Lung (tissue), 12 donors: ENCODE data around the gene ACER3. TPM values are rescaled to one million over a fixed set of nuclear protein-coding genes. Genes with fewer than 3 reads are reported as not detected.
"Not testable (repeated sequence)": the region's sequence is repeated elsewhere in the genome, so short reads cannot be mapped to it uniquely, and the experiment has no call there.

Experiments
- ATAC-seq: fragments of 200-7000 bp; cut with Tn5 transposase; one replicate; pipeline ENCODE4 v1.9.1; 2020; ENCODE audit warnings: moderate number of reproducible peaks; ENCODE audit not compliant: insufficient read depth, low FRiP score
- DNase-seq, 3 donors: peaks; one replicate each; pipeline ENCODE4 v3.0.0-alpha.2; 2013 to 2017
- H3K27ac ChIP-seq, 2 donors: one replicate each; pipeline ENCODE4 v1.5.1; 2013; ENCODE audit warnings: mild to moderate bottlenecking in 2 of 2, moderate library complexity in 2 of 2, control low read depth in 1 of 2, inconsistent platforms in 1 of 2, low read depth in 1 of 2, low read length in 1 of 2
- H3K27me3 ChIP-seq, 3 donors: one replicate each; pipeline ENCODE4 v1.5.1; 2013; ENCODE audit warnings: low read length in 2 of 3; ENCODE audit not compliant: control insufficient read depth in 3 of 3, insufficient read depth in 3 of 3
- H3K36me3 ChIP-seq, 4 donors: one replicate each; pipeline ENCODE4 v1.5.1; 2013; ENCODE audit warnings: low read length in 4 of 4, mild to moderate bottlenecking in 1 of 4, moderate library complexity in 1 of 4; ENCODE audit not compliant: control insufficient read depth in 4 of 4, insufficient read depth in 4 of 4
- H3K4me1 ChIP-seq, 5 donors: one replicate each; pipeline ENCODE4 v1.5.1; 2013; ENCODE audit warnings: low read length in 5 of 5, mild to moderate bottlenecking in 2 of 5, moderate library complexity in 1 of 5; ENCODE audit not compliant: control insufficient read depth in 5 of 5, insufficient read depth in 5 of 5
- H3K4me3 ChIP-seq: one replicate; pipeline ENCODE4 v1.5.1; 2013; ENCODE audit warnings: mild to moderate bottlenecking, control low read depth, moderate library complexity
- H3K9ac ChIP-seq, 2 donors: one replicate each; pipeline ENCODE4 v1.5.1; 2013; ENCODE audit warnings: low read length in 2 of 2, control low read depth in 1 of 2; ENCODE audit not compliant: insufficient read depth in 1 of 2
- H3K9me3 ChIP-seq, 4 donors: one replicate each; pipeline ENCODE4 v1.5.1; 2013; ENCODE audit warnings: low read length in 3 of 4, mild to moderate bottlenecking in 1 of 4, moderate library complexity in 1 of 4; ENCODE audit not compliant: control insufficient read depth in 4 of 4, insufficient read depth in 3 of 4
- WGBS, 2 donors: extraction: QIAGEN DNeasy Blood & Tissue Kit; methylation state at CpG; one replicate each; pipeline ENCODE4 v1.1.7; 2013; 5-methylcytosine and 5-hydroxymethylcytosine counted together
- polyA plus RNA-seq, 2 donors: library from polyadenylated mRNA; stranded (reverse); fragments of 200-250 nt; gene quantifications; one replicate each; pipeline ENCODE4 v1.2.1, GENCODE V29; 2013
- total RNA-seq, 2 donors: library from RNA; depleted of rRNA in 1 of 2; stranded (reverse); fragments of >200 nt in 1 of 2; gene quantifications; one replicate each; pipeline ENCODE4 v1.2.1, GENCODE V29; 2014 to 2021
- TF ChIP-seq, protein P1 (sequence below): IDR thresholded peaks from 2 replicates; pipeline ENCODE4 v1.5.1; 2012; ENCODE audit warnings: mild to moderate bottlenecking; ENCODE audit errors: control extremely low read depth, extremely low read depth
- donor health status: control.
- donor health status: control.
- donor health status: Bipolar disorder and iron deficiency.
- donor health status: healthy.
- donor health status: DM: yes; HTN: yes; CAD: no.

Gene ACER3
- total and polyA plus RNA-seq, 4 donors: 7.9 to 37.0 (median 12.7) TPM

DNA sequence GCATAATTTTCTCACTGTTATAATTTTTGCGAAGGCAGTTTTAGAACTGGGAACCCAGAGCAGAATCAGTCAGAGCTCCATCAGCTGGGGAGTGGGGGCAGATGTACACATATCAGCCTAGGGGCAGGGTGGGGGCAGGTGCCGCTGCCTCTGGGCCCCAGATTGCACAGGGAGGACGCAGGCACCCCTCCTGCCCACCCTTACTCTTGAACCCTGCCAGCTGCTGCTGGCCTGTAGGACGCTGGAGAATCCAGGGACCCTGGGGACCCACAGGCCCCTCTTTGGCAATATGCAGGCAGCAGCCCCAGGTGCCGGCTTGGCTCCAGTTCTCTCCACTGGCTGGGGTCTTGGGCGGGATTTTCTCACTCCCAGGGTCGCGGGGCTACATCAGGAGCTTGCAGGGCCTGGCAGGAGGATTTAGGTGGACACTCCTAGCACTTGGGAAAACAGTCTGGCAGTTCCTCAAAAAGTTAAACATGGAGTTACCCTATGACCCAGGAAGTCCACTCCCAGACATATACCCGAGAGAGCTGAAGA is 197.3 kb downstream of the ACER3 start:
- DNase-seq: peak in 1 of 3 donors; percentile 5
- no peak for ATAC-seq

DNA sequence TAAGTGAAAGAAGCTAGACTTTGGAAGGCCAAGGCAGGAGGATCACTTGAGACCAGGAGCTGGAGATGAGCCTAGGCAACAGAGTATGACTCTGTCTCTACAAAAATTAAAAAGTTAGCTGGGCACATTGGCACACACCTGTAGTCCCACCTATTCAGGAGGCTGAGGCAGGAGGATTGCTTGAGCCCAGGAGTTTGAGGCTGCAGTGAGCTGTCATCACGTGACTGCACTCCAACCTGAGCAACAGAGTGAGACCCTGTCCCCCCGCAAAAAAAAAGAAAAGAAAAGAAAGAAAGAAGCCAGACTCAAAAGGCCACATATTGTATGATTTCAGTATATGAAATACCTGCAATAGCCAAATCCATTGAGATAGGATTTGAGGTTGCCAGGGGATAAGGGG is 198.2 kb downstream of the ACER3 start:
- no peaks in the 10 kb centered on the region for H3K27me3 ChIP-seq
- DNase-seq (no peak), ATAC-seq (no peak)
- no peak overlapping the region for H3K27ac ChIP-seq
- TF ChIP-seq, protein P1, sequence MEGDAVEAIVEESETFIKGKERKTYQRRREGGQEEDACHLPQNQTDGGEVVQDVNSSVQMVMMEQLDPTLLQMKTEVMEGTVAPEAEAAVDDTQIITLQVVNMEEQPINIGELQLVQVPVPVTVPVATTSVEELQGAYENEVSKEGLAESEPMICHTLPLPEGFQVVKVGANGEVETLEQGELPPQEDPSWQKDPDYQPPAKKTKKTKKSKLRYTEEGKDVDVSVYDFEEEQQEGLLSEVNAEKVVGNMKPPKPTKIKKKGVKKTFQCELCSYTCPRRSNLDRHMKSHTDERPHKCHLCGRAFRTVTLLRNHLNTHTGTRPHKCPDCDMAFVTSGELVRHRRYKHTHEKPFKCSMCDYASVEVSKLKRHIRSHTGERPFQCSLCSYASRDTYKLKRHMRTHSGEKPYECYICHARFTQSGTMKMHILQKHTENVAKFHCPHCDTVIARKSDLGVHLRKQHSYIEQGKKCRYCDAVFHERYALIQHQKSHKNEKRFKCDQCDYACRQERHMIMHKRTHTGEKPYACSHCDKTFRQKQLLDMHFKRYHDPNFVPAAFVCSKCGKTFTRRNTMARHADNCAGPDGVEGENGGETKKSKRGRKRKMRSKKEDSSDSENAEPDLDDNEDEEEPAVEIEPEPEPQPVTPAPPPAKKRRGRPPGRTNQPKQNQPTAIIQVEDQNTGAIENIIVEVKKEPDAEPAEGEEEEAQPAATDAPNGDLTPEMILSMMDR: no peak
- no peaks in the 10 kb centered on the region for H3K4me1 ChIP-seq
- peaks cover 0 to 13% (median 3%) of the 10 kb centered on the region in 4 donors for H3K9me3 ChIP-seq
- WGBS, 2 donors: 86 to 88% methylated on average over 2 of the region's 2 CpGs
- H3K4me3 ChIP-seq: no peak overlapping the region
- H3K36me3 ChIP-seq: no peaks in the 10 kb centered on the region
- no peak overlapping the region for H3K9ac ChIP-seq

More for the DNA sequence above, 197.3 kb downstream of the ACER3 start:
- TF ChIP-seq, protein P1: no peak
- Histone ChIP-seq H3K4me3 (no peak overlapping the region), H3K36me3 (no peaks in the 10 kb centered on the region), H3K27ac (no peak overlapping the region), H3K9ac (no peak overlapping the region), H3K9me3 (peaks cover 0 to 13% (median 3%) of the 10 kb centered on the region in 4 donors), H3K27me3 (no peaks in the 10 kb centered on the region), H3K4me1 (no peaks in the 10 kb centered on the region)
- WGBS, 2 donors: 72 to 76% methylated on average over 9 of the region's 9 CpGs

DNA sequence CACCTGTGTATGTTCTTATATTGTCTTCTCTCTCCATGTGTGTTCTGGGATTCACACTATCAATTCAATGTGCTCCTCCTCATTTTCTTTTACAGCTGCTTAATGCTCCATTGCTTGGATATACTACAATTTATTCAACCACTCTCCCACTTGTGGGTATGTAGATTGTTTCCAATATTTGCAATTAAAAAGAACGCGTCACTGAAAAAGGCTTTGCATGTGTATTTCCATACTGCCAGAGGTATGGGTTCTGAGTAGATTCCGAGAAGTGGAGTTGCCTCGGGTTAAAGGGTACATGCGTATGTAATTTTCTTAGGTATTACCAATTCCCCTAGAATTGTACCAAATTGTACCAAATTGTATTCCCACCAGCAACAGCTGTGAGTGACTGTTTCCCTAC is 199.1 kb downstream of the ACER3 start:
- H3K36me3 ChIP-seq: no peaks in the 10 kb centered on the region
- 89 to 94% methylated on average over 5 of the region's 5 CpGs for WGBS, 2 donors
- no peaks in the 10 kb centered on the region for H3K4me1 ChIP-seq
- H3K9me3 ChIP-seq: peaks cover 0 to 13% (median 3%) of the 10 kb centered on the region in 4 donors
- DNase-seq: no peak
- no peaks in the 10 kb centered on the region for H3K27me3 ChIP-seq
- TF ChIP-seq, protein P1: no peak
- H3K4me3 ChIP-seq: no peak overlapping the region
- no peak overlapping the region for H3K27ac ChIP-seq
- no peak overlapping the region for H3K9ac ChIP-seq
- no peak for ATAC-seq

DNA sequence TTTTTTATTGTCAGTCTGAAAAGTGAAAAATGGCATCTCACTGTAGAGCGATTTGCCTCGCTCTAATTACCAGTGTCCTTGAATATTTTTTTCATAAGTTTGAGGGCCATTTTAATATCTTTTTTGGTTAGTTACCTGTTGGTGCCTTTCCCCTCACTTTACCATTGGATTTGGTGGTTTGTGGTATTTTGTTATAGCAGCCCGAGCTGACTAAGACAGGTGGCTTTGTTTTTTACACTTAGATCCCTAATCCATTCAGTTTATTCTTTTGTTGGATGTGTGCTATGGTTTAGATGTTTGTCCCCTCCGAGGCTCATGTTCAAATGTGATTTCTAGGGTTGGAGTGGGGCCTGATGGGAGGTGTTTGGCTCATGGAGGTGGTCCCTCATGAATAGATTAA is 199.5 kb downstream of the ACER3 start:
- Histone ChIP-seq H3K9me3 (peaks cover 0 to 13% (median 3%) of the 10 kb centered on the region in 4 donors), H3K36me3 (no peaks in the 10 kb centered on the region), H3K4me1 (no peaks in the 10 kb centered on the region), H3K27ac (no peak overlapping the region), H3K27me3 (no peaks in the 10 kb centered on the region), H3K9ac (no peak overlapping the region), H3K4me3 (no peak overlapping the region)
- ATAC-seq: no peak
- no peak for DNase-seq
- TF ChIP-seq, protein P1: no peak
- WGBS, 2 donors: 85 to 87% methylated on average over 4 of the region's 4 CpGs

DNA sequence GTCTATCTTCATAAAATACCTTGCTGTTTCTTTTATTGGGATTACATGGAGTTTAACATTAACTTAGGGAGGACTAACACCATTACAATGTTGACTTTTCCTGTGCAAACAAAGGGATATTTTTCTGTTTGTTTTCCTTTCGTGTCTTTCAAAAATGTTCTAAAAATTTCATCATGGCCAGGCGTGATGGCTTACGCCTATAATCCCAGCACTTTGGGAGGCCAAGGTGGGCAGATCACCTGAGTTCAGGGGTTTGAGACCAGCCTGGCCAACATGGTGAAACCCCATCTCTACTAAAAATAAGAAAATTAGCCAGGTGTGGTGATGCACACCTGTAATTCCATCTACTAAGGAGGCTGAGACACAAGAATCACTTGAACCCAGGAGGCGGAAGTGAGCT is 200.5 kb downstream of the ACER3 start:
- H3K27me3 ChIP-seq, ATAC-seq, H3K36me3 ChIP-seq, H3K27ac ChIP-seq, H3K4me3 ChIP-seq, H3K9me3 ChIP-seq, DNase-seq, H3K4me1 ChIP-seq, H3K9ac ChIP-seq: not testable (repeated sequence)
- WGBS, 2 donors: 67 to 76% methylated on average over 4 of the region's 4 CpGs
